ENCODE measurements around the gene TYMP.

TYMP gene

DNA sequence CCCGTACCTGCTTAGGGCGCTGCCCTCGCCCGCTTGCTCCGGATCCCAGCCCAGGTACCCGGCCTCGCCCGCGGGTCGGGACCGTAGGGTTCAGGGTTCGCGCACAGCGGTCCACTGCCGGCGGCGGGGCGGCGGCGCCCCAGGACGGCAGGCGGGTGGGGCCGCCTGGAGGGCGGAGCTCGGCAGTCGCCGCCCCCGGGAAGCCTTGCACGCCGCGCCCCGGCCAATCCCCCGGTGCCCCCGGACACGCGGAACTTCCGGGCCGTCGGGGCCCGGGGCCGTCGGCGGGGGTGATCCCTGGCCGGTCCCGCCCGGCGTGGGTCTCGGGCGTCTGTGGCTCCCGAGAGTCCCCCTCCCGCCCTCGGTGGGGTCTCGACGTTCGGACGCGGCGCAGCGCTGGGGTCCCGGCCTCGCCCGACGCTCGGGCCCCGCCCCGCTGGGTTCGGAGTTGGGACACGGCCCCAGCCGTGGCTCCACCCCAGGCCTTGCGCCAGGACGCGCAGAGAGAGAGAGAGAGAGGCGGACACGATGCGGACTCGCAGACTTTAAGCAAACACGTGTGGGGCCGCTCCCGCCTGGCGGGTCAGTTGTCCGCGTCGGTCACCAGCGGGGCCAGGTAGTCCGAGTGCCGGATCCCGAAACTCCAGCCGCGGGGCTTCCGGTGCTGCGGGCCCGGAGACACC, at the start of gene TYMP:
Gene TYMP, minus strand, starts transcription at position 116 of the 683 bp plus-strand sequence. CDS start 303 bp downstream, outside the sequence.
- DNase-seq (ENCODE audit: low read depth, low spot score): no peak

DNA sequence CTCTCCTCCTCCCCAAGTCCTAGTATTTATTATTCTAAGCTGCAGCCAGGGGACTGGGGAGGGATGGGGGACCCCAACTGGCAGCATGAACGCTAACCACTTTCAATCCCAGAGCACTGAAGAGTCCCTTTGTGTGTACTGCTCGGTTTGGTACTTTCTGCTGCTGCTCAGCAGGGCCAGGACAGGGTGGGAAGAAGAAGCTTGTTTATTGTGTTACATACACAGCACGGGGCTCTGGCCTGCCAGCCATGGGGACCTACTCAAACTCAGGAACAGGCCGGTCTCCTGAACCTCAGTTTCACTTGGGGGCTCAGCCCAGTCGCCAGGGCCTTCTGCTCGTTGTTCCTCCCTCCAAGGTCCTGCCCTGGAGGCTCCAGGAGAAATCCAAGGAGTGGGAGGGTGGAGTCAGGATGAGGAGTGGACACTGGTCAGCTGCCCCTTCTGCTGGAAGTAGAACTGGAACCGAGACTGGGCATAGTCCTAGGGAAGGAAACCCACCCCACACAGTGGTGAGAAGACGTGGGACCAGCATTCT, 49.0 kb upstream of the TYMP start:
- no peak for DNase-seq (ENCODE audit: low read depth, low spot score)

GRCh38 chr22:50577987-50578775, 48.4 kb upstream of the TYMP start, which contains the start of gene CPT1B:
CPT1B (minus strand) TSS chr22:50578427; CDS start chr22:50577915, 512 bp downstream.
- DNase-seq (ENCODE audit: low read depth, low spot score): no peak

DNA sequence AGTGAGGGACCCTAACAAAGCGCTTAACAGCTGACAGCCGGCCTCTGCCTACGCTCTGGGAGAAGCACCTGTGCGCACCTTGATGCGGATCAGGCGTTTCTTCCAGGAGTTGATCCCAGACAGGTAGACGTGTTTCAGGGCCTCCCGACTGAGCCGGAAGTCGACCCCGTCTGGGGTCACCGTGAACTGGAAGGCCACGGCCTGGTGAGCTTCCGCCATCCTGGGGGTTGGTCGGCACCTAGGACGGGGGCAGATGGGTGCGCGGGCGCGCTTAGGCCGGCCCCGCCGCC, 47.8 kb upstream of the TYMP start:
- no peak for DNase-seq (ENCODE audit: low read depth, low spot score)

- no peak for DNase-seq (ENCODE audit: low read depth, low spot score)
These were observed 47.2 kb upstream of the TYMP start for GRCh38 chr22:50576806-50577696.

- DNase-seq (ENCODE audit: low read depth, low spot score): no peak
These were observed 46.3 kb upstream of the TYMP start for GRCh38 chr22:50576070-50576469.

GRCh38 chr22:50575426-50575941, 45.7 kb upstream of the TYMP start:
- DNase-seq (ENCODE audit: low read depth, low spot score): no peak

- no peak for DNase-seq (ENCODE audit: low read depth, low spot score)
These were observed 44.6 kb upstream of the TYMP start for GRCh38 chr22:50574383-50574755.

GRCh38 chr22:50573491-50574382, 43.9 kb upstream of the TYMP start:
- no peak for DNase-seq (ENCODE audit: low read depth, low spot score)

- no peak for DNase-seq (ENCODE audit: low read depth, low spot score)
These were observed 43.2 kb upstream of the TYMP start for GRCh38 chr22:50572965-50573364.

- DNase-seq (ENCODE audit: low read depth, low spot score): no peak
These were observed 41.7 kb upstream of the TYMP start for GRCh38 chr22:50571264-50572175.

DNA sequence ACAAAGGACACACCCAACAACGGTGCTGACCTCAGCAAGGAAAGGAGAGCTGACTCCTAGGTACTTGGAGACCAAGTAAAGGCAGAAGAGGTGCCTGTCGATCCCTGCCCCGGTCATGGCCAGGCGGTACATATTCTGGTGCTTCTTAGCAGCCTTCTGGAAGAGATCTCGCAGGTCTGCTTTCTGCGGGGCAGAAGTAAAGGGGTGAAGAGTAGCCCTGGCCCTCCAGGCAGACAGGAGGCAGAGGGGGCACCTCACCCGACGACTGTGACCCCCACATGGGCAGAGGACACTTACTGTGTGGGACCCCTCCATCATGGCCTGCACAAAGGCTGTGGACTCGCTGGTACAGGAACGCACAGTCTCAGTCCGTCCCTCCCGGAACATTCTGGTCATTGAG, 41.0 kb upstream of the TYMP start:
- DNase-seq (ENCODE audit: low read depth, low spot score): no peak

DNA sequence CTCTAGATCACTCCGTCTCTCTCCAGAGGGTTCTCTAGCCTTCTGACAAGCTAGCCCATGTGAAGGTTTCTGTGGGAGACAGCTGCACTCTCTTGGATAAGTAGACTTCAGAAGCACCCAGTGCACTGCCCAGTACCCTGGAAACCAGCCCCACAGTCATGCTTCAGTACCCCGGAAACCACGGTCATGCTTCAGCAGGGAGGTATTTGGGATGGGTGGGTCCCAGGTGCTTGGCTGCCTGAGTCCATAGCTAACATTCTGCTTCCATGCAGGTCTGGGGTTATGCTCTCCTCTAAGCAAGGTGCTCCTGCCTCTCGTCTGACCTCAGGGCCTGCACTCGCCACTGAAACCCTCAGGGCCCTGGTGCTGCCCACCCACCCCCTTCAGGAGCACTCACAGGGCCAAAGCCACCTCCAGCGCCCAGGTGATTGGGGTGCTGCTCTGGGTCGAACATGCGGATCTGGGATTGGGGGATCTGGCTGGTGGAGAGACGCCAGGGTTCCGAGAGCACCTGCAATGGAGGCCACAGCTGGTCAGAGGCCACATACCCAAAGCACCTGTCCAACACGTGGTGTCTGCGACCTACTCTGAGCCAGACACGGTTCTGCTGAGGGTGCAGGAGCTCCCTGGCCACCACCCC, 40.2 kb upstream of the TYMP start:
- no peak for DNase-seq (ENCODE audit: low read depth, low spot score)

- DNase-seq (ENCODE audit: low read depth, low spot score): no peak
These were observed 39.2 kb upstream of the TYMP start for GRCh38 chr22:50569041-50569459.

DNA sequence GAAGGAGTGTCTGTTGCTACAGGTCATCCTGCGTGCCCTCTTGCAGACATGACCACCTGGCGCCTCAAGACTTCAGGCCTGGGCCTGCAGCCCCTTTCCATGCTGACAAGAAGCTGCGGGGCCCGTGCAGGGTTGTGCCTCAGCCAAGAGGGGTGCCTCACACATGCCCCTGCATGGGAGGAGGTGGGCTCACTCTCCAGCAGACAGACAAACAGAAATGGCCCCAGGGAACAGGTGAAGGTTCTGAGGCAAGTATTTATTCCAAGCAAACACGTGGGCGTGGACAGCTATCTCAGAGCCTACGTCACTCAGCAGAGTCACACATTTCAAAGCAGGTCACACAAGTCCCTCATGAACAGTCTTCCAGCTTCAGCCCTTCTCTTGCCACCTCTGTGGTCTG, 38.8 kb upstream of the TYMP start:
- no peak for DNase-seq (ENCODE audit: low read depth, low spot score)

GRCh38 chr22:50567721-50568252, 38.0 kb upstream of the TYMP start:
- no peak for DNase-seq (ENCODE audit: low read depth, low spot score)

DNA sequence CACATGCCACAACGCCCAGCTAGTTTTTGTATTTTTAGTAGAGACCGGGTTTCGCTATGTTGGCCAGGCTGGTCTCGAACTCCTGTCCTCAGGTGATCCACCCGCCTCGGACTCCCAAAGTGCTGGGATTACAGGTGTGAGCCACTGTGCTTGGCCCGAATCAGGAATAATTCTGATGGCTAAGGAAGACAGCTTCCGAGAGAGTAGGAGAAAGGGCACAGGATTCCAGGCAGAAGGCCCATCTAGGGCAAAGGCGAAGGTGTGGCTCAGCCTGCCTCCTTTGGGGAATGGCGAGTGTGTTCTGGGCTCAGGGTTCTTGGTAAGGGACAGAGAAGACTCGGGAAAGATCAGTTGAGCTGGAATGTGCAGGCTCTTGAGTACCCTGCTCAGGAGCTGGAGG, 34.5 kb upstream of the TYMP start:
- DNase-seq (ENCODE audit: low read depth, low spot score): no peak

- no peak for DNase-seq (ENCODE audit: low read depth, low spot score)
These were observed 33.8 kb upstream of the TYMP start for GRCh38 chr22:50563413-50564160.
